Measurements from ENCODE around the gene AP2B1.

AP2B1 gene

GRCh38 chr17:35614810-35615209 lies 27.7 kb downstream of the AP2B1 start:
- H2AK5ac ChIP-seq (ENCODE audit: low read length) = no peak overlapping the region
- H2AFZ ChIP-seq (ENCODE audit: insufficient read depth, low read length, poor library complexity) = no peak overlapping the region
- DNase-seq = peak; percentile 79 to 95
- H3K4me3 ChIP-seq (ENCODE audit: low read depth, low read length) = no peak overlapping the region
- no peak overlapping the region for H3K27ac ChIP-seq (ENCODE audit: low read depth, low read length)
- H3K9me3 ChIP-seq (ENCODE audit: insufficient read depth, low read depth, low read length) = no peaks in the 10 kb centered on the region
- peaks cover 5 to 8% of the 10 kb centered on the region in 2 experiments for H3K36me3 ChIP-seq (ENCODE audit: control insufficient read depth in 1 of 2, insufficient read depth in 2 of 2, low read length in 2 of 2)
- no peak overlapping the region for H3K18ac ChIP-seq (ENCODE audit: low read length)
- no peak overlapping the region for H2BK120ac ChIP-seq (ENCODE audit: insufficient read depth, low read length, poor library complexity)
- no peaks in the 10 kb centered on the region for H3K79me2 ChIP-seq (ENCODE audit: control insufficient read depth, insufficient read depth, low read length, poor library complexity)
- no peak overlapping the region for H3K4ac ChIP-seq (ENCODE audit: low read depth, low read length)
- no peak overlapping the region for H3K4me2 ChIP-seq (ENCODE audit: low read length)
- no peak overlapping the region for H3K9ac ChIP-seq (ENCODE audit: low read length)
- WGBS (ENCODE audit: extremely low coverage, insufficient coverage, insufficient read length) = no CpG with 5 or more reads among the region's 3 CpGs
- H2BK12ac ChIP-seq (ENCODE audit: low read length) = no peak overlapping the region
- no peak overlapping the region for H4K8ac ChIP-seq (ENCODE audit: low read depth, low read length)
- no peak overlapping the region for H4K12ac ChIP-seq (ENCODE audit: low read depth, low read length)
- H3K27me3 ChIP-seq (ENCODE audit: insufficient read depth, low read length) = no peaks in the 10 kb centered on the region
- H3K23ac ChIP-seq (ENCODE audit: low read length) = no peak overlapping the region
- H3K79me1 ChIP-seq (ENCODE audit: low read length) = no peaks in the 10 kb centered on the region
- H3K4me1 ChIP-seq (ENCODE audit: control insufficient read depth in 1 of 2, insufficient read depth in 2 of 2, low read length in 2 of 2) = no peaks in the 10 kb centered on the region
- no peak overlapping the region for H4K91ac ChIP-seq (ENCODE audit: low read depth, low read length)
- H3K14ac ChIP-seq (ENCODE audit: low read length) = no peak overlapping the region
- no peak overlapping the region for H2BK5ac ChIP-seq (ENCODE audit: low read depth, low read length, poor library complexity)

- Histone ChIP-seq H3K9ac (ENCODE audit: low read length) (no peak overlapping the region), H2BK120ac (ENCODE audit: insufficient read depth, low read length, poor library complexity) (no peak overlapping the region), H3K9me3 (ENCODE audit: insufficient read depth, low read depth, low read length) (no peaks in the 10 kb centered on the region), H4K91ac (ENCODE audit: low read depth, low read length) (no peak overlapping the region), H4K12ac (ENCODE audit: low read depth, low read length) (no peak overlapping the region), H2AK5ac (ENCODE audit: low read length) (no peak overlapping the region), H3K79me1 (ENCODE audit: low read length) (no peaks in the 10 kb centered on the region), H3K27ac (ENCODE audit: low read depth, low read length) (no peak overlapping the region), H2AFZ (ENCODE audit: insufficient read depth, low read length, poor library complexity) (no peak overlapping the region), H3K18ac (ENCODE audit: low read length) (no peak overlapping the region), H3K27me3 (ENCODE audit: insufficient read depth, low read length) (no peaks in the 10 kb centered on the region), H4K8ac (ENCODE audit: low read depth, low read length) (no peak overlapping the region), H3K23ac (ENCODE audit: low read length) (no peak overlapping the region), H3K36me3 (ENCODE audit: control insufficient read depth in 1 of 2, insufficient read depth in 2 of 2, low read length in 2 of 2) (peaks cover 0 to 5% of the 10 kb centered on the region in 2 experiments), H3K4me2 (ENCODE audit: low read length) (no peak overlapping the region), H3K4me3 (ENCODE audit: low read depth, low read length) (no peak overlapping the region), H3K4me1 (ENCODE audit: control insufficient read depth in 1 of 2, insufficient read depth in 2 of 2, low read length in 2 of 2) (no peaks in the 10 kb centered on the region), H3K4ac (ENCODE audit: low read depth, low read length) (no peak overlapping the region), H2BK12ac (ENCODE audit: low read length) (no peak overlapping the region), H2BK5ac (ENCODE audit: low read depth, low read length, poor library complexity) (no peak overlapping the region), H3K79me2 (ENCODE audit: control insufficient read depth, insufficient read depth, low read length, poor library complexity) (no peaks in the 10 kb centered on the region), H3K14ac (ENCODE audit: low read length) (no peak overlapping the region)
- WGBS (ENCODE audit: extremely low coverage, insufficient coverage, insufficient read length) = no CpG with 5 or more reads among the region's 7 CpGs
- DNase-seq = peak in 1 of 2 donors; percentile 6
Observed at GRCh38 chr17:35616536-35616935, 29.4 kb downstream of the AP2B1 start.

GRCh38 chr17:35617505-35617904 lies 30.4 kb downstream of the AP2B1 start:
- Histone ChIP-seq H2AFZ (ENCODE audit: insufficient read depth, low read length, poor library complexity) (no peak overlapping the region), H2BK12ac (ENCODE audit: low read length) (no peak overlapping the region), H4K91ac (ENCODE audit: low read depth, low read length) (no peak overlapping the region), H3K36me3 (ENCODE audit: control insufficient read depth in 1 of 2, insufficient read depth in 2 of 2, low read length in 2 of 2) (peaks cover 0 to 5% of the 10 kb centered on the region in 2 experiments), H3K4ac (ENCODE audit: low read depth, low read length) (no peak overlapping the region), H3K4me3 (ENCODE audit: low read depth, low read length) (no peak overlapping the region), H2BK120ac (ENCODE audit: insufficient read depth, low read length, poor library complexity) (no peak overlapping the region), H2AK5ac (ENCODE audit: low read length) (no peak overlapping the region), H2BK5ac (ENCODE audit: low read depth, low read length, poor library complexity) (no peak overlapping the region), H3K79me2 (ENCODE audit: control insufficient read depth, insufficient read depth, low read length, poor library complexity) (no peaks in the 10 kb centered on the region), H3K9me3 (ENCODE audit: insufficient read depth, low read depth, low read length) (no peaks in the 10 kb centered on the region), H3K9ac (ENCODE audit: low read length) (no peak overlapping the region), H3K79me1 (ENCODE audit: low read length) (no peaks in the 10 kb centered on the region), H3K27ac (ENCODE audit: low read depth, low read length) (no peak overlapping the region), H4K12ac (ENCODE audit: low read depth, low read length) (no peak overlapping the region), H3K14ac (ENCODE audit: low read length) (no peak overlapping the region), H3K4me2 (ENCODE audit: low read length) (no peak overlapping the region), H3K18ac (ENCODE audit: low read length) (no peak overlapping the region), H4K8ac (ENCODE audit: low read depth, low read length) (no peak overlapping the region), H3K27me3 (ENCODE audit: insufficient read depth, low read length) (no peaks in the 10 kb centered on the region), H3K23ac (ENCODE audit: low read length) (no peak overlapping the region), H3K4me1 (ENCODE audit: control insufficient read depth in 1 of 2, insufficient read depth in 2 of 2, low read length in 2 of 2) (no peaks in the 10 kb centered on the region)
- whole genome bisulfite sequencing (ENCODE audit: extremely low coverage, insufficient coverage, insufficient read length) = no CpG with 5 or more reads among the region's 2 CpGs
- no peak for DNase-seq

GRCh38 chr17:35618628-35619027 lies 31.5 kb downstream of the AP2B1 start:
- Histone ChIP-seq H3K4me2 (ENCODE audit: low read length) (no peak overlapping the region), H3K9ac (ENCODE audit: low read length) (no peak overlapping the region), H3K36me3 (ENCODE audit: control insufficient read depth in 1 of 2, insufficient read depth in 2 of 2, low read length in 2 of 2) (peaks cover 2 to 3% of the 10 kb centered on the region in 2 experiments), H3K79me1 (ENCODE audit: low read length) (no peaks in the 10 kb centered on the region), H3K79me2 (ENCODE audit: control insufficient read depth, insufficient read depth, low read length, poor library complexity) (no peaks in the 10 kb centered on the region), H3K27me3 (ENCODE audit: insufficient read depth, low read length) (no peaks in the 10 kb centered on the region), H4K12ac (ENCODE audit: low read depth, low read length) (no peak overlapping the region), H3K4me1 (ENCODE audit: control insufficient read depth in 1 of 2, insufficient read depth in 2 of 2, low read length in 2 of 2) (no peaks in the 10 kb centered on the region), H3K27ac (ENCODE audit: low read depth, low read length) (no peak overlapping the region), H3K14ac (ENCODE audit: low read length) (no peak overlapping the region), H2AFZ (ENCODE audit: insufficient read depth, low read length, poor library complexity) (no peak overlapping the region), H3K23ac (ENCODE audit: low read length) (no peak overlapping the region), H3K18ac (ENCODE audit: low read length) (no peak overlapping the region), H3K9me3 (ENCODE audit: insufficient read depth, low read depth, low read length) (no peaks in the 10 kb centered on the region), H2BK120ac (ENCODE audit: insufficient read depth, low read length, poor library complexity) (no peak overlapping the region), H4K91ac (ENCODE audit: low read depth, low read length) (no peak overlapping the region), H2BK12ac (ENCODE audit: low read length) (no peak overlapping the region), H2BK5ac (ENCODE audit: low read depth, low read length, poor library complexity) (no peak overlapping the region), H2AK5ac (ENCODE audit: low read length) (no peak overlapping the region), H3K4me3 (ENCODE audit: low read depth, low read length) (no peak overlapping the region), H3K4ac (ENCODE audit: low read depth, low read length) (no peak overlapping the region), H4K8ac (ENCODE audit: low read depth, low read length) (no peak overlapping the region)
- DNase-seq = no peak

Data from trophoblast cell (in vitro differentiated cells and primary cell).